Pancreas (tissue), 10 donors: ENCODE measurements around the gene CCDC83. TPM values are rescaled to one million over a fixed set of nuclear protein-coding genes. Genes with fewer than 3 reads are reported as not detected.

Source experiments
- ATAC-seq, 4 donors: fragments of 200-7000 bp; cut with Tn5 transposase; one replicate each; pipeline versions ENCODE4 v1.8.0 to v1.9.1; 2020; ENCODE audit warnings: mild to moderate bottlenecking in 4 of 4, moderate library complexity in 4 of 4
- DNase-seq, 6 donors: peaks; one replicate each; pipeline ENCODE4 v3.0.0-alpha.2; 2020
- FAIRE-seq: peaks from 2 replicates; lab custom pipeline; 2012; peaks lifted over from hg19 to GRCh38; lab: Jason Lieb, UNC
- H3K27ac ChIP-seq, 4 donors: fragments of 200-600 bp; sonication (generic); 1 replicate in 3 of 4; 2 replicates in 1 of 4; pipeline versions ENCODE4 v1.5.0 to v1.8.0; 2020
- H3K27me3 ChIP-seq, 4 donors: fragments of 200-600 bp; one replicate each; pipeline ENCODE4 v1.8.0; 2021
- H3K36me3 ChIP-seq, 3 donors: fragments of 200-600 bp; sonication (generic) in 1 of 3; one replicate each; pipeline versions ENCODE4 v1.5.0 to v1.8.0; 2020 to 2021
- H3K4me1 ChIP-seq, 3 donors: fragments of 200-600 bp; one replicate each; pipeline ENCODE4 v1.8.0; 2021
- H3K4me3 ChIP-seq, 4 donors: fragments of 200-600 bp; sonication (generic) in 2 of 4; one replicate each; pipeline versions ENCODE4 v1.5.0 to v1.8.0; 2020 to 2021
- H3K9me3 ChIP-seq, 4 donors: fragments of 200-600 bp; one replicate each; pipeline ENCODE4 v1.8.0; 2021
- CTCF ChIP-seq, 4 donors: fragments of 200-600 bp; sonication (generic) in 3 of 4; IDR thresholded peaks; one replicate each; pipeline versions ENCODE4 v1.5.0 to v1.8.0; 2021; ENCODE audit warnings: antibody characterized with exemption in 4 of 4
- WGBS, 2 donors: extraction: QIAGEN DNeasy Blood & Tissue Kit; methylation state at CpG; one replicate each; pipeline ENCODE4 v1.1.7; 2013; 5-methylcytosine and 5-hydroxymethylcytosine counted together
- intact Hi-C, 3 donors: fragments of 100-400 bp; cut with DNase I; formaldehyde crosslinking; loops; one replicate each; pipeline versions ENCODE4 v1.11.1 to v1.14.2; 2022
- polyA plus RNA-seq, 2 donors: library from polyadenylated mRNA; stranded (reverse); fragments of 200-250 nt; gene quantifications; one replicate each; pipeline ENCODE4 v1.2.3, GENCODE V29; 2013
- total RNA-seq, 6 donors: library from RNA; stranded (reverse); fragmentation: NEBNext Ultra II Directional in 4 of 6; extraction: Animal tissue kit (Norgen Biotek cat#: 25700) in 4 of 6; gene quantifications; one replicate each; pipeline versions ENCODE4 v1.2.1 to v1.2.4, GENCODE V29; 2021 to 2023
- donor health status: healthy with polysubstance abuse.
- donor health status: DM: no; HTN: no; CAD: no; lungs with moderate emphysema.
- donor health status: DM: no; HTN: no; CAD: no.
- donor health status: control.
- donor health status: control.
- donor health status: Bipolar disorder and iron deficiency.
- donor health status: DM: yes; HTN: yes; CAD: no.
- donor health status: DM: no; HTN: no; CAD: no.
- donor health status: DM: no; HTN: no; CAD: no.
- donor health status: DM: yes; HTN: yes; CAD: no.

Gene CCDC83
- total and polyA plus RNA-seq, 8 donors, result not detected

DNA sequence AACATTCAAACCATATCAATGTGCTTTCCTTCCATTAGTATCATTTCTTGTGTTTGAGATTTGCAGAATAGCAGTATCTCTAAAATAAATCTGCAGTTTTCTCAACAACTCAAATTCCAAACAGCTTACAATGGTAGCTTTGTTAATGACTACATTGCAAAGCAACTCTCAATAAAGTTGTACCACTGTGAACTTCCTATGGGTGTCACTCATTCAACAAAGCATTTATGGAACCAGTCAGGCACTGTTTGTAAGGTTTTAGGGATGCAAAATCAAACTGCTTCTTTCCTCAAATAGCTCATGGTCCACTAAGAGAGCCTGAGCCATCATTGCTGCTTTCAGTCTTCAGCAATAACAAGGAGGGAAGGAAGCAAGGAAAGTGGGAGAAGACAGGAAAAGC lies 91.0 kb downstream of the CCDC83 start:
- H3K27me3 ChIP-seq, result no peaks in the 10 kb centered on the region
- H3K27ac ChIP-seq, result no peak overlapping the region
- H3K4me3 ChIP-seq, result no peak overlapping the region
- ATAC-seq (no peak), FAIRE-seq (no peak), DNase-seq (no peak)
- H3K9me3 ChIP-seq, result no peaks in the 10 kb centered on the region
- no peak for TF ChIP-seq CTCF (IDR thresholded peaks at IDR 0.05)
- intact Hi-C loops, result loop anchor here in 1 of 3 donors (10.0 kb wide), 1 partner anchor 339 kb away; no protein-coding TSS in a partner anchor
- no peaks in the 10 kb centered on the region for H3K36me3 ChIP-seq
- peaks cover 0 to 14% (median 6%) of the 10 kb centered on the region in 3 donors for H3K4me1 ChIP-seq

DNA sequence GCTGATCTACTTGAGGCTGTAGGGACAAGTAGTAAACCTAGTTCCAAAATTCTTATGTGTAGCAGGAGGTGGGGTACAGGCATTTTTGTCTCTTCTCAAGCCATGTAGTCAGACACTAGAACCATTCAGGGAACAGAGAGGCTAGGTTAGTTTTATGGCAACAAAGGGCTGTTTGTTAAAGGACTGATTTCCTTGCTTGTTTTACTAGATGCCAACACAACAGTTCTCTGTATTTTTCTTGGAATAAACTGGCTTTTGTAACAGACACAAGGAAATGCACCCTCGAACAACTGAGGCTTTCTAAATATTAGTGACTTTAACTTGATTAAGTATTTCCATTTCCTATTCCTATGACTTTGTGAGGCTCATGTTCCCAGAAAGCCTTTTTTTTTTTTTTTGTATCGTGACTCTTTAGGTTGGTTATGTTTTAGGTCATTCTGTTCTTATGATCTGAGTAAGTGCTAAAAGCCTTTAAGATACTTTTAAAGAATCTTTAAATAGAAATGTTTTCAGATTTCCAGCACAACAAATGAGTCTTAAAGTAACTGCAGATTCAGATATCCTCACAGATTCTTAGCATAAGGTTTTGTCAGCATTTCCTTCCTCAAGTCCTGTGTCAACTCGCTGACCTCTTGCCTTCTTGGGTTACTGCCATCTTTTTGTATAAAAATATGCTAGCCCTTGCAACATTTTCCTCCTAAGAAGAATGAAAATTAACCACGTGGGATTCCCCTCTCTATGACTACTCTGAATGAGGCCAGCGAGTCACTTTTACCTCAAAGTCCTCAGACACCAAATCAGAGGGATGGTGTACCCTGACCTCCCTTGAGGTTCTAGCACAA lies 92.5 kb downstream of the CCDC83 start:
- Histone ChIP-seq H3K27me3 (no peaks in the 10 kb centered on the region), H3K4me3 (no peak overlapping the region), H3K4me1 (peaks cover 0 to 14% (median 6%) of the 10 kb centered on the region in 3 donors), H3K9me3 (no peaks in the 10 kb centered on the region), H3K36me3 (no peaks in the 10 kb centered on the region), H3K27ac (peak overlapping the region in 2 of 4 donors; percentile 22 to 45)
- WGBS, 2 donors, result 27 to 32% methylated on average over 5 of the region's 5 CpGs
- intact Hi-C loops, result loop anchor here in 1 of 3 donors (10.0 kb wide), 1 partner anchor 337 kb away; no protein-coding TSS in a partner anchor
- peak in 3 of 4 donors; percentile 51 to 78 (median 76) for ATAC-seq
- no peak for FAIRE-seq
- DNase-seq, result peak in 1 of 6 donors; percentile 28
- no peak for TF ChIP-seq CTCF (IDR thresholded peaks at IDR 0.05)

DNA sequence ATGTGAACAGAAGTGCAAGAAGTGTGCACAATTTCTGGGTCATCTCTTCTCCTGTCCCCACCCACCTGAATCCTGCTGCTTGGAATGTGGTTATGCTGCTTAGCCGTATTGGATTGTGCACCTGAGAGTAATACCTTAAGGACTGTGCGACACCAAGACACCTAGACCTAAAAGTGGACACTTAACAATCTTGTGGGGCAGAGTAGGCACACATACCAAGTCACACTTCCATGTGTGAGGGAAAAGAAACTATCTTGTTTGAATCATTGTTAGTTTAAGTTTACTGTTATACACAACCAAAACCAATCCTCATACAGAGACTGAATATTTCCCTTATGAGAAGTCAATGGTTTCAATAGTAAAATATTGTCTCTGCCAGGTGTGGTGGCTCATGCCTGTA lies 93.7 kb downstream of the CCDC83 start:
- H3K4me3 ChIP-seq, result no peak overlapping the region
- intact Hi-C loops, result loop anchor here in 1 of 3 donors (10.0 kb wide), 1 partner anchor 336 kb away; no protein-coding TSS in a partner anchor
- FAIRE-seq, result no peak
- no peaks in the 10 kb centered on the region for H3K27me3 ChIP-seq
- 71 to 86% methylated on average over 2 of the region's 2 CpGs for WGBS, 2 donors
- H3K27ac ChIP-seq, result peak overlapping the region in 1 of 4 donors; percentile 45
- no peaks in the 10 kb centered on the region for H3K36me3 ChIP-seq
- DNase-seq, result no peak
- ATAC-seq, result no peak
- no peak for TF ChIP-seq CTCF (IDR thresholded peaks at IDR 0.05)
- no peaks in the 10 kb centered on the region for H3K9me3 ChIP-seq
- peaks cover 0 to 14% (median 6%) of the 10 kb centered on the region in 3 donors for H3K4me1 ChIP-seq

- intact Hi-C loops, result loop anchor here in 1 of 3 donors (10.0 kb wide), 1 partner anchor 335 kb away; no protein-coding TSS in a partner anchor
- FAIRE-seq, result no peak
- DNase-seq, result no peak
- no peak overlapping the region for H3K27ac ChIP-seq
- peaks cover 0 to 14% (median 6%) of the 10 kb centered on the region in 3 donors for H3K4me1 ChIP-seq
- WGBS, 2 donors, result 78 to 79% methylated on average over 1 of the region's 1 CpG
- H3K4me3 ChIP-seq, result no peak overlapping the region
- H3K27me3 ChIP-seq, result no peaks in the 10 kb centered on the region
- no peak for ATAC-seq
- H3K9me3 ChIP-seq, result no peaks in the 10 kb centered on the region
- TF ChIP-seq CTCF (IDR thresholded peaks at IDR 0.05), result no peak
- H3K36me3 ChIP-seq, result no peaks in the 10 kb centered on the region
Observed at GRCh38 chr11:85949798-85950197, 94.6 kb downstream of the CCDC83 start.
